Neutrophil (primary cell): ENCODE measurements around the gene FDXACB1.

ENCODE experiments used
- H3K27ac ChIP-seq: fragments of 200-600 bp; sonication (generic); 2 replicates; pipeline ENCODE4 v1.5.1; 2016; ENCODE audit warnings: mild to moderate bottlenecking, moderate library complexity
- H3K27me3 ChIP-seq: fragments of 200-600 bp; sonication (generic); 2 replicates; pipeline ENCODE4 v1.6.0; 2016; ENCODE audit warnings: mild to moderate bottlenecking
- H3K36me3 ChIP-seq: fragments of 200-600 bp; sonication (generic); 2 replicates; pipeline ENCODE4 v1.5.1; 2017
- H3K4me1 ChIP-seq, 2 experiments: fragments of 200-600 bp in 1 of 2; sonication (generic) in 1 of 2; 1 replicate in 1 of 2; 2 replicates in 1 of 2; pipeline versions ENCODE4 v1.5.1 to v1.6.1; 2013 to 2016; ENCODE audit warnings: low read depth in 1 of 2, low read length in 1 of 2, mild to moderate bottlenecking in 1 of 2, moderate library complexity in 1 of 2; ENCODE audit not compliant: control insufficient read depth in 1 of 2, insufficient read depth in 1 of 2
- H3K4me3 ChIP-seq, 2 experiments: fragments of 200-600 bp in 1 of 2; sonication (generic) in 1 of 2; 1 replicate in 1 of 2; 2 replicates in 1 of 2; pipeline ENCODE4 v1.5.1; 2013 to 2016; ENCODE audit warnings: low read depth in 1 of 2, low read length in 1 of 2, mild to moderate bottlenecking in 1 of 2, moderate library complexity in 1 of 2
- H3K9me3 ChIP-seq: fragments of 200-600 bp; sonication (generic); 2 replicates; pipeline ENCODE4 v1.5.1; 2016
- TF ChIP-seq, protein P1 (sequence below): fragments of 200-600 bp; sonication (generic); IDR thresholded peaks from 2 replicates; pipeline ENCODE4 v1.5.1; 2016; ENCODE audit warnings: antibody characterized with exemption

FDXACB1 gene

DNA sequence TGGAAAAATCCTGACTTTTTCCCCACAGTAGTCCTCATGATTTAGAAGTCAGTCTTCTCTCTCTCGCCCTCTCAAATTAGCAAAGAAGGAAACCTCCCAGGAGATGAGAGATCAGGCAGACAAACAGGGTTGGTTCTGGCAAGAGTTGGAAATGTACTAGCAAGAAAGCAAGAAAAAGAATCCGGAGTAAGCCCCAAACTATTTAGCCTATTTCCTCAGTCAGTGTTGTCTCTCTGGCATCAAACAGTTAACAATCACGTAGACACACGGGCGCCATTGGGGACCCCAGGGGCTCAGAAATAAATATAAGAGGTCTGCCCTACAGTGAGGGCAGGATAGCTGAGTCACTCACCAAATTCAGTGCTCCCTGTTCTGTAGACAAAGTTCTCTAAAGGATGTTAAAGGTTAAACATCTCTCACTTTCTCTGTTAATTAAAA is 44.4 kb upstream of the FDXACB1 start:
- Histone ChIP-seq H3K36me3 (no peaks in the 10 kb centered on the region), H3K27ac (no peak overlapping the region), H3K4me1 (peaks cover 12 to 13% of the 10 kb centered on the region in 2 experiments), H3K27me3 (no peaks in the 10 kb centered on the region), H3K9me3 (no peaks in the 10 kb centered on the region), H3K4me3 (no peak overlapping the region)
- TF ChIP-seq, protein P1, sequence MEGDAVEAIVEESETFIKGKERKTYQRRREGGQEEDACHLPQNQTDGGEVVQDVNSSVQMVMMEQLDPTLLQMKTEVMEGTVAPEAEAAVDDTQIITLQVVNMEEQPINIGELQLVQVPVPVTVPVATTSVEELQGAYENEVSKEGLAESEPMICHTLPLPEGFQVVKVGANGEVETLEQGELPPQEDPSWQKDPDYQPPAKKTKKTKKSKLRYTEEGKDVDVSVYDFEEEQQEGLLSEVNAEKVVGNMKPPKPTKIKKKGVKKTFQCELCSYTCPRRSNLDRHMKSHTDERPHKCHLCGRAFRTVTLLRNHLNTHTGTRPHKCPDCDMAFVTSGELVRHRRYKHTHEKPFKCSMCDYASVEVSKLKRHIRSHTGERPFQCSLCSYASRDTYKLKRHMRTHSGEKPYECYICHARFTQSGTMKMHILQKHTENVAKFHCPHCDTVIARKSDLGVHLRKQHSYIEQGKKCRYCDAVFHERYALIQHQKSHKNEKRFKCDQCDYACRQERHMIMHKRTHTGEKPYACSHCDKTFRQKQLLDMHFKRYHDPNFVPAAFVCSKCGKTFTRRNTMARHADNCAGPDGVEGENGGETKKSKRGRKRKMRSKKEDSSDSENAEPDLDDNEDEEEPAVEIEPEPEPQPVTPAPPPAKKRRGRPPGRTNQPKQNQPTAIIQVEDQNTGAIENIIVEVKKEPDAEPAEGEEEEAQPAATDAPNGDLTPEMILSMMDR = no peak

DNA sequence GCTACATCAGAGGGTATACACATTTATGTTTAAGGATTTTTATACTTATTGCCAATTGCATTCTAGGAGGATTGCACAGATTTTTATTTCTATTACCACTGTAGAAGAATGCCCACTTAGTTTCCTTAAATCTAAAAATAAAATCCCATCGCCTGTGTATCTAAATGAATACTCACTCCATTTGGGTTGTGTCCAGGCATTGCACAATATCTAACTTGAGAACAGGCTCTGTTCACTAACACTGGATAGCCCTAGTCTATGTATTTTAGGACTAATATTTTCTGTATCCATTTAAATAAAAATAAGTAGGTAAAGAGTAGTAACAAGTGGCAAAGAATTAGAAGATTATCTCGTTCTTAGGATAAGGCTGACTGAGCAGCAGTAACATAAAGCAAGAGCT is 43.8 kb upstream of the FDXACB1 start:
- H3K27ac ChIP-seq = no peak overlapping the region
- H3K9me3 ChIP-seq = no peaks in the 10 kb centered on the region
- no peak overlapping the region for H3K4me3 ChIP-seq
- H3K4me1 ChIP-seq = peaks cover 12 to 13% of the 10 kb centered on the region in 2 experiments
- no peaks in the 10 kb centered on the region for H3K27me3 ChIP-seq
- no peaks in the 10 kb centered on the region for H3K36me3 ChIP-seq
- TF ChIP-seq, protein P1 = no peak

DNA sequence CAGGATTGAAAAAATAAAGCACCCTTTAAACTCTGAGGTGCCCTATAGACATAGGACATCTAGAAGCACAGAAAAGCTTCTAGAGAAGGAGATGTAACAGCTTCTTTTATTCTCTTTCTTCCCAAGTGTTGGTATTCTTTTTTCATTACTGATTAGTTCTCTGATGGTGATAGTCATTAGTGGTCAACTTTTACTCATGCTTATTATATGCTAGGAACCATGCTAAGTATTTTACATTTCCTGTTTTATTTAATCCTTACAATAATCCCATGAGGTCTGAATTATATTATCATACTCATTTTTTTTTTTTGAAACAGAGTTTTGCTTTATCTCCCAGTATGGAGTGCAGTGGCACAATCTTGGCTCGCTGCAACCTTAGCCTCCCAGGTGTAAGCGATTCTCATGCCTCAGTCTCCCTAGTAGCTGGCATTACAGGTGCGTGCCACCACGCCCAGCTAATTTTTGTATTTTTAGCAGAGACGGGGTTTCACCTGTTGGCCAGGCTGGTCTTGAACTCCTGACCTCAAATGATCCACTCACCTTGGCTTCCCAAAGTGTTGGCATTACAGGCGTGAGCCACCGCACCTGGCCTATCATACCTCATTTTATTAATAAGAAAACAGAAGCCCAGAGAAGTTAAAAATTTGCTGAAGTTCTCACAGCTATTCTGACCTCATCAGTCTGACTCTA is 42.7 kb upstream of the FDXACB1 start:
- Histone ChIP-seq H3K27ac (no peak overlapping the region), H3K4me3 (no peak overlapping the region), H3K9me3 (no peaks in the 10 kb centered on the region), H3K36me3 (no peaks in the 10 kb centered on the region), H3K4me1 (peaks cover 6% of the 10 kb centered on the region in 2 experiments), H3K27me3 (no peaks in the 10 kb centered on the region)
- TF ChIP-seq, protein P1 = no peak

DNA sequence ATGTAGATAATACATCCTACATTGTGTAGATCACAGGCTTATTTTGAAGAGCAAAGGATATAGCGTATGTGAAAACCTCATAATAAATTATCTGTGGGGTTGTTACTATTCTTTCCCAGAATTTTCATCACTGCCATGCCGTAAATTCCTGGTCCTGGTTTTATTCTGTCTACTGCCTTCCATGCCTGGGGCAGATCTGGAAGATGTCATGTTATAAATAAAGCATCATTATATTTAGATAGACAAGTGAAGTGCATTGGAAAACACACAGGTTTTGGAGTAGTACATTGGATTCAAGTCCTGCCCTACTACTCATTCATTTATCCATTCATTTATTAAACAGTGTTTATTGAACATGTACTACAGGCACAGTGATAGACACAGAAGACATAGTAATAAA is 41.9 kb upstream of the FDXACB1 start:
- Histone ChIP-seq H3K4me1 (no peaks in the 10 kb centered on the region), H3K9me3 (no peaks in the 10 kb centered on the region), H3K27me3 (peaks cover 7% of the 10 kb centered on the region), H3K27ac (no peak overlapping the region), H3K36me3 (no peaks in the 10 kb centered on the region), H3K4me3 (no peak overlapping the region)
- TF ChIP-seq, protein P1 = no peak

DNA sequence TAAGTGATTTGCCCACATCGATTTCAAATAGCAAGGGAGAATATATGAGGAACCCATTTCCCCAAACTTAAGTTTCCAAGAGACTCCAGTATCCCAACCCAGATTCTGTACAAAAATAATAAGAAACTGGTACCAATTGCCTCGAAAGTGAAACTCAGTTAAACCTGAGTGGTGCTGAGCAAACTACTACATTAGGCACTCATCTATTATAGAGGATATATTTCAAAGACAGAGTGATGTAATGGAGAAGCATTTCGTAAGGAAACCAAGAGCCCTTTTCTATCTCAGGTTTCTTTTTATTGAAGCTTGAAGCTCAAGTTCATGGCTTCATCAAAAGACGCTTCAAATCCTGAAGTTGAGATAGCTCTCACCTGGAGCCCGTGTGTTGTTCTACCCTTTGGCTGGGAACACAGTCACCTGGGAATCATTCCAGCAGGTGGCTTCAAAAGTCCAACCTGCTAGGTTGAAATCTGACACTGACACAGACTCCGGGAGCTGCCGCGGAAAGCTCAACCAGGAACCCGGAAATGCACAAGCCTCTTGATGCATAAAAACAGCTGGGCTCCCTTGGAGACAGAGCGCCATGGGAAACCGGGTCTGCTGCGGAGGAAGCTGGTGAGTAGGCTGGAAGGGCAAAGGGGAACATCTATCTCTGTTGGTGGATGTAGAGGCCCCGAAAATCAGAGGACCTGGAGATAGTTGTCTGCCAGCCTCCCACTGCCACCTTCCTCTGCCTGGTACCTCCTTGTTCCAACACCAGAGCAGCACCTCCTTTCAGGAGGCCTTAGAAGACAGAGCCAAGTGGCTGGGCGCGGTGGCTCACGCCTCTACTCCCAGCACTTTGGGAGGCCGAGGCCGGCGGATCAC is 39.7 kb upstream of the FDXACB1 start, which contains the start of gene C11orf52:
TSS of gene C11orf52 (plus strand) at position 524 of the 867 bp plus-strand sequence. CDS start at position 584, 60 bp downstream.
- Histone ChIP-seq H3K27ac (no peak within 1 kb of the TSS), H3K4me1 (no peaks in the 10 kb centered on the region), H3K27me3 (peaks cover 29% of the 10 kb centered on the region), H3K4me3 (no peak within 1 kb of the TSS), H3K36me3 (no peaks in the 10 kb centered on the region), H3K9me3 (no peaks in the 10 kb centered on the region)
- TF ChIP-seq, protein P1 = no peak
